Lower leg skin (tissue), 3 donors: ENCODE data around the gene GALNS.

Experiments
- POLR2A ChIP-seq, 2 donors: fragments of 450-650 bp; IDR thresholded peaks; one replicate each; pipeline ENCODE4 v1.6.1; 2016 to 2017; ENCODE audit warnings: antibody characterized with exemption in 2 of 2, mild to moderate bottlenecking in 1 of 2, moderate library complexity in 1 of 2
- TF ChIP-seq, protein P1 (sequence below), 3 donors: fragments of 450-650 bp; IDR thresholded peaks; one replicate each; pipeline ENCODE4 v1.5.1; 2016; ENCODE audit warnings: antibody characterized with exemption in 3 of 3, mild to moderate bottlenecking in 3 of 3, moderate library complexity in 2 of 3

DNA sequence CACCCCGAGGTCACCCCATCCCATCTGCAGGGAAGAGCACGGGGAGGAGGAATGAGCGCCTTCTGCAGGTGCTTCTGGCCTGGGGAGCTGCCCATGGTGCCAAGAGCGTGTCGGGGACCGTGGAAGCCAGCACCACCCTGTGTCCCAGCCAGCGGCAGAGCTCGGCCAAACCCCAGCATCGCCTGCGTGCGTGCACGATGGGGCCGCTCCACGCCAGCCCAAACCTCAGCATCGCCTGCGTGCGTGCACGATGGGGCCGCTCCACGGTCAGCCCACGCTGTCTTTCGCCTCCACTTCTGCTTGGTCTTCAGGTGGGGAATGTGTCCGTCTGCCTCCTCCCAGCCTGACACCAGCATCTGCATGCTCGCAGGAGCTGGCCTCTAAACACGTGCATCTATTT, 13.9 kb downstream of the GALNS start:
- TF ChIP-seq, protein P1, sequence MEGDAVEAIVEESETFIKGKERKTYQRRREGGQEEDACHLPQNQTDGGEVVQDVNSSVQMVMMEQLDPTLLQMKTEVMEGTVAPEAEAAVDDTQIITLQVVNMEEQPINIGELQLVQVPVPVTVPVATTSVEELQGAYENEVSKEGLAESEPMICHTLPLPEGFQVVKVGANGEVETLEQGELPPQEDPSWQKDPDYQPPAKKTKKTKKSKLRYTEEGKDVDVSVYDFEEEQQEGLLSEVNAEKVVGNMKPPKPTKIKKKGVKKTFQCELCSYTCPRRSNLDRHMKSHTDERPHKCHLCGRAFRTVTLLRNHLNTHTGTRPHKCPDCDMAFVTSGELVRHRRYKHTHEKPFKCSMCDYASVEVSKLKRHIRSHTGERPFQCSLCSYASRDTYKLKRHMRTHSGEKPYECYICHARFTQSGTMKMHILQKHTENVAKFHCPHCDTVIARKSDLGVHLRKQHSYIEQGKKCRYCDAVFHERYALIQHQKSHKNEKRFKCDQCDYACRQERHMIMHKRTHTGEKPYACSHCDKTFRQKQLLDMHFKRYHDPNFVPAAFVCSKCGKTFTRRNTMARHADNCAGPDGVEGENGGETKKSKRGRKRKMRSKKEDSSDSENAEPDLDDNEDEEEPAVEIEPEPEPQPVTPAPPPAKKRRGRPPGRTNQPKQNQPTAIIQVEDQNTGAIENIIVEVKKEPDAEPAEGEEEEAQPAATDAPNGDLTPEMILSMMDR (IDR thresholded peaks at IDR 0.05): no peak
- TF ChIP-seq POLR2A (IDR thresholded peaks at IDR 0.05): no peak
